ENCODE data around the gene MYO9A. TPM values are rescaled to one million over a fixed set of nuclear protein-coding genes. Genes with fewer than 3 reads are reported as not detected.

MYO9A gene
- total RNA-seq, 1 donor, result 59.0 TPM

- TF ChIP-seq CTCF (IDR thresholded peaks at IDR 0.05; ENCODE audit: extremely low read depth, low read depth, low read length), result peak; percentile 29
- DNase-seq (ENCODE audit: insufficient read length, low spot score, missing footprints), result peak; percentile 21
- Histone ChIP-seq H2AFZ (ENCODE audit: low read length) (no peak overlapping the region), H3K4me3 (ENCODE audit: insufficient read depth, low read length) (no peak overlapping the region), H3K79me2 (ENCODE audit: insufficient read depth, low read length) (no peaks in the 10 kb centered on the region), H3K27me3 (ENCODE audit: insufficient read depth, low read length) (no peaks in the 10 kb centered on the region), H4K20me1 (ENCODE audit: insufficient read depth, low read length) (no peaks in the 10 kb centered on the region), H3K36me3 (ENCODE audit: insufficient read depth, low read length) (no peaks in the 10 kb centered on the region), H3K4me2 (ENCODE audit: insufficient read depth, low read length) (no peak overlapping the region), H3K4me1 (ENCODE audit: insufficient read depth, low read length) (peaks cover 13% of the 10 kb centered on the region), H3K9me3 (ENCODE audit: low read depth, low read length) (no peaks in the 10 kb centered on the region), H3K27ac (ENCODE audit: low read depth, low read length) (no peak overlapping the region)
These were observed 315.2 kb downstream of the MYO9A start for GRCh38 chr15:71802770-71803169.

- no peaks in the 10 kb centered on the region for H3K27me3 ChIP-seq (ENCODE audit: insufficient read depth, low read length)
- H3K4me3 ChIP-seq (ENCODE audit: insufficient read depth, low read length), result no peak overlapping the region
- no peak overlapping the region for H3K4me2 ChIP-seq (ENCODE audit: insufficient read depth, low read length)
- no peak for TF ChIP-seq CTCF (IDR thresholded peaks at IDR 0.05; ENCODE audit: extremely low read depth, low read depth, low read length)
- no peaks in the 10 kb centered on the region for H3K36me3 ChIP-seq (ENCODE audit: insufficient read depth, low read length)
- DNase-seq (ENCODE audit: insufficient read length, low spot score, missing footprints), result peak; percentile 68
- H3K4me1 ChIP-seq (ENCODE audit: insufficient read depth, low read length), result peaks cover 6% of the 10 kb centered on the region
- no peaks in the 10 kb centered on the region for H3K9me3 ChIP-seq (ENCODE audit: low read depth, low read length)
- no peak overlapping the region for H2AFZ ChIP-seq (ENCODE audit: low read length)
- no peak overlapping the region for H3K27ac ChIP-seq (ENCODE audit: low read depth, low read length)
- H3K79me2 ChIP-seq (ENCODE audit: insufficient read depth, low read length), result no peaks in the 10 kb centered on the region
- H4K20me1 ChIP-seq (ENCODE audit: insufficient read depth, low read length), result no peaks in the 10 kb centered on the region
These were observed 315.9 kb downstream of the MYO9A start for GRCh38 chr15:71801935-71802655.

GRCh38 chr15:71800835-71801745 lies 316.9 kb downstream of the MYO9A start:
- Histone ChIP-seq H3K4me3 (ENCODE audit: insufficient read depth, low read length) (no peak overlapping the region), H3K36me3 (ENCODE audit: insufficient read depth, low read length) (no peaks in the 10 kb centered on the region), H3K27me3 (ENCODE audit: insufficient read depth, low read length) (no peaks in the 10 kb centered on the region), H3K79me2 (ENCODE audit: insufficient read depth, low read length) (no peaks in the 10 kb centered on the region), H3K4me1 (ENCODE audit: insufficient read depth, low read length) (peaks cover 3% of the 10 kb centered on the region), H3K9me3 (ENCODE audit: low read depth, low read length) (no peaks in the 10 kb centered on the region), H3K27ac (ENCODE audit: low read depth, low read length) (no peak overlapping the region), H3K4me2 (ENCODE audit: insufficient read depth, low read length) (peak overlapping the region; percentile 43), H2AFZ (ENCODE audit: low read length) (no peak overlapping the region), H4K20me1 (ENCODE audit: insufficient read depth, low read length) (no peaks in the 10 kb centered on the region)
- DNase-seq (ENCODE audit: insufficient read length, low spot score, missing footprints), result peak; percentile 94
- peak; percentile 92 for TF ChIP-seq CTCF (IDR thresholded peaks at IDR 0.05; ENCODE audit: extremely low read depth, low read depth, low read length)

- DNase-seq (ENCODE audit: insufficient read length, low spot score, missing footprints), result no peak
- H4K20me1 ChIP-seq (ENCODE audit: insufficient read depth, low read length), result no peaks in the 10 kb centered on the region
- no peak overlapping the region for H2AFZ ChIP-seq (ENCODE audit: low read length)
- H3K4me3 ChIP-seq (ENCODE audit: insufficient read depth, low read length), result no peak overlapping the region
- TF ChIP-seq CTCF (IDR thresholded peaks at IDR 0.05; ENCODE audit: extremely low read depth, low read depth, low read length), result no peak
- no peaks in the 10 kb centered on the region for H3K9me3 ChIP-seq (ENCODE audit: low read depth, low read length)
- H3K79me2 ChIP-seq (ENCODE audit: insufficient read depth, low read length), result no peaks in the 10 kb centered on the region
- no peaks in the 10 kb centered on the region for H3K36me3 ChIP-seq (ENCODE audit: insufficient read depth, low read length)
- H3K4me2 ChIP-seq (ENCODE audit: insufficient read depth, low read length), result no peak overlapping the region
- peaks cover 3% of the 10 kb centered on the region for H3K4me1 ChIP-seq (ENCODE audit: insufficient read depth, low read length)
- H3K27ac ChIP-seq (ENCODE audit: low read depth, low read length), result no peak overlapping the region
- H3K27me3 ChIP-seq (ENCODE audit: insufficient read depth, low read length), result no peaks in the 10 kb centered on the region
These were observed 317.8 kb downstream of the MYO9A start for GRCh38 chr15:71800190-71800589.
